ENCODE results near the gene NECTIN1. TPM values are rescaled to one million over a fixed set of nuclear protein-coding genes. Genes with fewer than 3 reads are reported as not detected.

Gene NECTIN1
- total RNA-seq, 1 experiment from 2014 or later, result 14.8 TPM

DNA sequence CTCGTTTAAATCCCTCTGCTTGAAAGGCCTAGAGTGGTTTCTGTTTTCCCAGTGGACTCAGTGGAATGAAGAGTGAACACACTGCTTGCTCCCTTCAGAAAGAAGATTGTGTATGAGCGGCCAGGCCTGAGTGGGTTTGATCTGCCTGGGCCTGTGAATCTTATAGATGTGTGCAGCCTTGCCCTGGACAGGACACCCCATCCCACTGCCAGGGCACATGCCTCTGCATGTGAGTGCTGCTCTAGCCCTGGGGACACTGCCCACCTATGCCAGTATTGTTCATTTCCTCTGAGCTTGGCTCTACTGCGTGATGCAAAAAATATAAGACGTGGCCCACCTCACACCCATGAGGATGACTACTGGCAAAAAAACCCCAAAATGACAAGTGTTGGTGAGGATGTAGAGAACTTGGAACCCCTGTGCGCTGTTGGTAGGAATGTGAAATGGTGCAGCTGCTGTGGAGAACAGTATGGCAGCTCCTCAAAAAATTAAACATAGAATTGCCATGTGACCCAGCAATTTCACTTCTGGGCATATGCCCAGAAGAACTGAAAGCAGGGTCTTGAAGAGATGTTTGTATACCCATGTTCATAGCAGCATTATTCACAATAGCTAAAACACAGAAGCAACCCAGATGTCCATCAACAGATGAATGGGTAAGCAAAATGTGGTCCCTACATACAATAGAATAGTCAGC, 27.3 kb upstream of the NECTIN1 start:
- no peak for DNase-seq (ENCODE audit: low read depth)

- no peak for DNase-seq (ENCODE audit: low read depth)
Observed at GRCh38 chr11:119755356-119756071, 26.5 kb upstream of the NECTIN1 start.

- no peak for DNase-seq (ENCODE audit: low read depth)
Observed at GRCh38 chr11:119754656-119755355, 25.8 kb upstream of the NECTIN1 start.

- no peak for DNase-seq (ENCODE audit: low read depth)
Observed at GRCh38 chr11:119754199-119754598, 25.2 kb upstream of the NECTIN1 start.

GRCh38 chr11:119752946-119753345, 23.9 kb upstream of the NECTIN1 start:
- DNase-seq (ENCODE audit: low read depth), result no peak

- DNase-seq (ENCODE audit: low read depth), result no peak
Observed at GRCh38 chr11:119752345-119752871, 23.4 kb upstream of the NECTIN1 start.

- no peak for DNase-seq (ENCODE audit: low read depth)
Observed at GRCh38 chr11:119750056-119750455, 21.1 kb upstream of the NECTIN1 start.

GRCh38 chr11:119749006-119749565, 20.1 kb upstream of the NECTIN1 start:
- DNase-seq (ENCODE audit: low read depth), result no peak

DNA sequence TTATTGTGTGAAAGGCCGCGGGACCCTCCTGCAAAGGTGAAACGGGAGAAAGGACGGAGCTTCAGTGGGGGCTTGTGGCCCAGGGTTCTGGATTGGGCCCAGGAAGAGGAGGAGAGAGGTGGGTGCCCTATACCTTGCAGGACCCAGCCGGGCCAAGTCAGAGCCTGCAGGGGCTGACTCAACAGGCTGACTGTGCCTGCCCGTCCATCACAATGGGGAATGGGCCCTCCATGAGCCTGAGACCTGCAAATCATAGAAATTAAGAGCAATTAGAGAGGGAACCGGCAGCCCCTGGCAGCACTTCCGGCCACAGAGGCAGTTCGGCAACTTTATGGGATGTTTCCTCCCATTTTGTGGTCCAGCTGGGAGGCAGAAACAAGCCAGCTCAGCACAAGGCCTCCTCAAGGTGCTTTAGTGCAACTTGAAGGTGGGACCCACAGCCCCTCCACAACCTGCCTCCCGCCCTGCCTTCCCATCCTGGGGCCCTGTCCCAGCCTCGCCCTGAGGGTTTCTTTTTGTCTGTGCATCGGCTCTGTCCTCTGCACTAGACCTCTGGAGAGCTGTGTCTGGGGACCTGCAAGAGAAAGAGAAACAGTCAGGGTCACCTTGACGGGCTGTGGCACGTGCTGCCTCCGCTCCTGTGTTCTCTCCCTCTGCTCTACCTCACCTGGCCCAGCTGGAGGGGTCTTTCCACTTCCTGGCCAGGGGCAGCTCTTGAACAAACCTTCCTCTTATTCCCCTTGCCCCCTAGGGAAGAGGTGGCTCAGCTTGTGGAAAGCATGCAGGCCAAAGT, 19.1 kb upstream of the NECTIN1 start:
- DNase-seq (ENCODE audit: low read depth), result no peak

DNA sequence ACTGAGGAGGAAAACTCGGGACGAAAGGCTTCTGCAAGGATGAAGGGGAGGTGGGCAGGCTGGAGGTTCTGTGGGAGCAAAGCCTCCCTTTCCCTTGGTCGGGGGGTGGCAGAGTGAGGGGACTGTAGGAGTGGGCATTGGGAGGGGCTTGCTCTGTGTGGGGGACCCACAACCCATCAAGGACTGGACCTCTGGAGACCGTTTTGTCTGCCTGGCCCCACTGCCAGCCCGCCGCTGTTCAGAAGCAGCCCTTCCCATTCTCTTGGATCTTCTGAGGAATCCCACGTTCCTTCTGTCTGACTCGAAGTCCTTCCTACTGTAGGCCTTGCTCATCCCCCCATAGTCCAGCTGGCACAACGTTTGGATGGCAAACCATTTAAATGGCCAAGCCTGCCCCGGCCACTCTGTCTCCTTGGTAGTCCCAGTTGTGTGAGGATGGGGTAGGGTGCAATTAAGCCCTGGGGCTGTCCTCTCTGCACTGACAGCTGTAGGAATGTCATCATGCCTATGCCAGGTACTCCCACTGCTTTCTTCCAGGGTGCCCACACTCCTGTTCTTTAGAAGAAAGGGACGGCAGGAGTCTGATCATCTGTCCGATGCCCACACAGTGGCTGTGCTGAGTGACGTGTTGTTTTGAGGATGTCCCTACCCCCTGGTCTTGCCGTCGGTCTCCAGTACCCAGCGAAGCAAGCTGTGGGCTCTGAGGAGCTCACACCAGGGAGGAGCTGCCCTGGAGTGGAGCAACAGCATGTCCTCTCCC, 17.0 kb upstream of the NECTIN1 start:
- no peak for DNase-seq (ENCODE audit: low read depth)

DNA sequence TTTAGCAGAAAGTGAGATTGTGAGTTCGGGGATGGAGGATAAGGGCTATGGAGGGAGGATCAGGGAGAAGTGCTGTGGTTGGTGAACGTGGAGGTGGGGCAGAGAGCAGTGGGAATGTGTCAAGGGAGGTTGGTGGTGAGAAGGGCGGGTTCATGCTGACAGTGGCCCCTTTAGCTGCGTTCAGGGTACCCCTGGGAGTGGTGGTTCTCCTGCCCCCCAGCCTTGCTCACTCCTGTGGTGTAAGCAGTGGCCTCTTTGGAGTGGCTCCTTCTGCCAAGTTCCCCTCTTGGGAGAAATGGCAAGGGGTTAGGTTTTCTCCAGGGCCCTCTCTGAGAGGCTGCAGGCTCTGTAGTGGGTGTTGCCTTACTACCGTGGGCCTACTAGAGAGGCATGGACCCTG, 16.1 kb upstream of the NECTIN1 start:
- no peak for DNase-seq (ENCODE audit: low read depth)

DNA sequence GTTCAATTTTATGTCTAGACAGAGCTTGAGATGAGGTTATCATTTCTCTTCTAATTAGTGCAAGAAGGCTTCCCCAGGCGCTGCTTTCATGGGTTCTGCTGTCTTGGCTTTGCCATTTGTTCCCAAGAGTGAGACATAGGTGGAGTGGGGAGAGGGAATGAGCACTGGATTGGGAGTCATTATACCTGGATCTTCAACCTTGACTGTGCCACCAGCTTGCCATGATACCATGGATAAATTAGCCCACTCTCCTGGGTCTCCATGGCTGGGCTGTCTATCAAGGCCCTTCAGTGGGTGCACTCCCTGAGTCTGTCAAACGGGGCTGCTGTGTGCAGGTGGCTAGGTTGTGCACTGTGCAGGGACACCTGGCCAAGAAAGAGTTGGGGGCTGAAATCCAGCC, 15.6 kb upstream of the NECTIN1 start:
- no peak for DNase-seq (ENCODE audit: low read depth)

GRCh38 chr11:119743006-119743405, 14.0 kb upstream of the NECTIN1 start:
- DNase-seq (ENCODE audit: low read depth), result no peak

- no peak for DNase-seq (ENCODE audit: low read depth)
Observed at GRCh38 chr11:119742263-119742861, 13.4 kb upstream of the NECTIN1 start.

DNA sequence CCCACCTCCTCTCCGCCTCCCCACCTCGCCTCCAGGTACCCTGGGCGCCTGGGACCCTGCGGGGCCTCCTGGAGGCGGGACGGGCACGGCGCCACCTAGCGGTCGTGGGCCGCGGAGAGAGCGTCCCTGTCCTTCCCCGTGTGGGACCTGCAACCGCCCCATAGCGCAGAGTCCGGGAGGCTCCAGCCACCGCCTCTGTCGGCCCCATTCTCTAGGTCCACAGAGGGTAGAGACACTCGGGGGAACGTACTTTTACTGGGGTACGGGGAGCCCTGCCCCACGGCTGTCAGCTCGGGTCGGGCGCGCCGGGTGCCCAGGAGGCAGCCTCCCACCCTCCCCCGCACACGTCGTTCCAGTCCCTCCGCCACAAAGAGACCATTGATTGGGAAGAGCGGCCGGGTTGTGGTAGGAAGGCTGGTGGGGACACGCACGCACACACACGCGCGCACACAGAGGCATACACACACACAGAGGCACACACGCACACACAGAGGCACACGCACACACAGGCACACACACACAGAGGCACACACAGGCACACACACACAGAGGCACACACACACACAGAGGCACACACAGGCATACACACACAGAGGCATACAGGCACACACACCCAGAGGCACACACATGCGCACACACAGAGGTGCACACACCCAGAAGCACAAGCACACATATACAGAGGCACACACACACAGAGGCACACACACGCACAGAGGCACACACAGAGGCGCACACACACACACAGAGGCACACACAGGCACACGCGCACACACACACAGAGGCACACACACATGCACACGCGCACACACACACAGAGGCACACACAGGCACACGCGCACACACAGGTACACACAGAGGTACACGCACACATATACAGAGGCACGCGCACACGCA, 12.6 kb upstream of the NECTIN1 start:
- DNase-seq (ENCODE audit: low read depth), result no peak

GRCh38 chr11:119739975-119740374, 11.0 kb upstream of the NECTIN1 start:
- DNase-seq (ENCODE audit: low read depth), result no peak

DNA sequence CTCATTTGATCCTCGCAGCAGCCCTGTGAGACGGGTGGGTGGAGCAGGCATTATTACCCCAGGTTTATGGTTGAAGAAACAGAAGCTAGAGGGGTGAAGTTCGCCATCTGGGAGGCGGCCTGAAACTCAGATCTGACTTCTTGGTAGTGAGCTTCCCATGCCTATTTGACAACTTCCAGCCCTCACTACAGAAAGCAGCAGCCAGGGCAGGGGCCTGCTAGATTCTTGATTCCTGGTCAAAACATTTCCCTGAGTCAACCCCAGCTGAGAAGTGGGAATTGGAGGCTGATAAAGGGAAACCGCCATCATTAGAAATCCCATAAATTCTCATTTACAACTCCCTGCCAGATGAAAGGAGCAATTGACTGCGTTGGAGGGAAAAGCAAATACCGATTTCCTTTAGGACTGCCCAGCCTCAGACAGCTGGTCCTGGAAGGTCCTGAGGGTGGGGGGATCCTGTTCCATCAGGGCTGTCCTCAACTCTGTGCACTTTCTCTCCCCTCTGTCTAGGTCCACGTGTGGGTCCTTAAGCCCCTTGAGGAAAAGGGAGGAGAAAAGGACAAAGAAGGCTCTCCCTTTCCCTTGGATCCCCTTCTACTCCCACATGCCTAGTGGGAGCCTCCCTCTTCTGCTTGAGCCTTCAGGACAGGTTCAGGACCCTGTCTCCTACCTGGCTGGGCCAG, 10.2 kb upstream of the NECTIN1 start:
- no peak for DNase-seq (ENCODE audit: low read depth)

GRCh38 chr11:119738059-119738439, 9.0 kb upstream of the NECTIN1 start:
- DNase-seq (ENCODE audit: low read depth), result no peak
